K562 (cell line): ENCODE data around the gene FAM107B.

Source experiments
- HNRNPH1 ChIP-seq: fragments of 200-400 bp; formaldehyde crosslinking; optimal IDR thresholded peaks from 2 replicates; pipeline ENCODE3; 2017; ENCODE audit warnings: low read depth, mild to moderate bottlenecking, low read length, moderate library complexity
- KDM2B ChIP-seq: fragments of 250-450 bp; sonication (Bioruptor Pico); IDR thresholded peaks from 2 replicates; pipeline ENCODE4 v1.8.0; 2021; ENCODE audit warnings: mild to moderate bottlenecking, moderate library complexity
- MAFK ChIP-seq: IDR thresholded peaks from 2 replicates; pipeline ENCODE4 v1.6.1; 2011; ENCODE audit warnings: low read length, improper control_type of control experiment
- SNRNP70 ChIP-seq: fragments of 200-400 bp; formaldehyde crosslinking; optimal IDR thresholded peaks from 2 replicates; pipeline ENCODE3; 2017; ENCODE audit warnings: low read depth, low read length
- XRCC4 ChIP-seq: IDR thresholded peaks from one replicate; pipeline ENCODE4 v1.6.1; 2011; ENCODE audit not compliant: insufficient read depth, insufficient read length; ENCODE audit errors: extremely low read depth
- TF ChIP-seq, protein P1 (sequence below): sonication (generic); formaldehyde crosslinking; IDR thresholded peaks from 2 replicates; pipeline ENCODE4 v1.8.1; 2022; ENCODE audit warnings: missing genetic modification reagents

DNA sequence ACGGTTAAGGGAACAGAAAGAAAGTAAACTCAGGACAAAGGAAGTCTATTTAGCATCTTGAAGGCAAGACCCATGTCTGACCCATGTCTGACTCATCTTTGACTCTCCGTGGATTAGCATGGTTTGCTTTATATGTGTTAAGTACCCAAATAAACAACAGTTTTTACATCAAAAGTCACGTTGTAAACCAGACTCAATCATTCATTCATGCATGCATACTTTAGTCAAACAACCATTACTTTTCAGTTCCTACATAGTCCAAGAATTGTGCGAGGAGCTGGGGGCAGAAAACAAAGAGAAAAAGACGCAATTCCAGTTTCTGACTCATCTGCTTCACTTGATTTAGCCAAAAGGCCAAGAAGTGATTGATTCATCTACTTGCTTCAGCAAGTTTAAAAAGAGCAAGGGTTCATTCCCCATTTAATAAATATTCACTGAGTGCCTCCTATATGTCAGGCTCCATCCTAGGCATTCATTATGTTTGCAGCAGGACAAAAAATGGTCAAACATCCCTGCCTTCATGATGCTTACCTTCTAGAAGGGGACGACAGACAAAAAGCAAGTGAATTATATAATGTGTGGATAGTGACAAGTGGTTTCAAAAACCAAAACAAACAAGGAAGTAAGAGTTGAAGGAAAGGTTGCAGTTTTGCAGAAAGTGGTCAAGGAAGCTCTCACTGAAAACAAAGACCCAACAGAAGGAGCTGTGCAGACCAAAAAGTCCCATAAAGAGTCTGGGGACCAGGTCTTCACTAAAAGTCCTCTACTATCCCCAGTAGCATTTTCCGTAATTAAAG lies 116.2 kb downstream of the FAM107B start:
- TF ChIP-seq MAFK (no peak), SNRNP70 (no peak), XRCC4 (no peak), HNRNPH1 (no peak), KDM2B (no peak)
- TF ChIP-seq, protein P1, sequence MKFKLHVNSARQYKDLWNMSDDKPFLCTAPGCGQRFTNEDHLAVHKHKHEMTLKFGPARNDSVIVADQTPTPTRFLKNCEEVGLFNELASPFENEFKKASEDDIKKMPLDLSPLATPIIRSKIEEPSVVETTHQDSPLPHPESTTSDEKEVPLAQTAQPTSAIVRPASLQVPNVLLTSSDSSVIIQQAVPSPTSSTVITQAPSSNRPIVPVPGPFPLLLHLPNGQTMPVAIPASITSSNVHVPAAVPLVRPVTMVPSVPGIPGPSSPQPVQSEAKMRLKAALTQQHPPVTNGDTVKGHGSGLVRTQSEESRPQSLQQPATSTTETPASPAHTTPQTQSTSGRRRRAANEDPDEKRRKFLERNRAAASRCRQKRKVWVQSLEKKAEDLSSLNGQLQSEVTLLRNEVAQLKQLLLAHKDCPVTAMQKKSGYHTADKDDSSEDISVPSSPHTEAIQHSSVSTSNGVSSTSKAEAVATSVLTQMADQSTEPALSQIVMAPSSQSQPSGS: no peak
